HCEC 1CT (cell line): Measurements from ENCODE around the gene NUAK1.

ENCODE experiments used
- DNase-seq: peaks from one replicate; pipeline ENCODE4 v3.0.0-alpha.2; 2017

The NUAK1 gene

GRCh38 chr12:106130474-106131113 lies 8.2 kb downstream of the NUAK1 start:
- no peak for DNase-seq

- DNase-seq: no peak
Observed at GRCh38 chr12:106128585-106129328, 10.0 kb downstream of the NUAK1 start.

GRCh38 chr12:106127338-106128126 lies 11.2 kb downstream of the NUAK1 start:
- no peak for DNase-seq

GRCh38 chr12:106126441-106127337 lies 12.1 kb downstream of the NUAK1 start:
- peak; percentile 51 for DNase-seq

- no peak for DNase-seq
Observed at GRCh38 chr12:106125351-106126095, 13.2 kb downstream of the NUAK1 start.

- DNase-seq: no peak
Observed at GRCh38 chr12:106123551-106124081, 15.1 kb downstream of the NUAK1 start.

- no peak for DNase-seq
Observed at GRCh38 chr12:106123110-106123509, 15.6 kb downstream of the NUAK1 start.

- DNase-seq: no peak
Observed at GRCh38 chr12:106122004-106122403, 16.8 kb downstream of the NUAK1 start.

- DNase-seq: no peak
Observed at GRCh38 chr12:106120519-106121105, 18.1 kb downstream of the NUAK1 start.

GRCh38 chr12:106119301-106119700 lies 19.5 kb downstream of the NUAK1 start:
- no peak for DNase-seq

GRCh38 chr12:106118381-106119130 lies 20.2 kb downstream of the NUAK1 start:
- no peak for DNase-seq

GRCh38 chr12:106115440-106115839 lies 23.3 kb downstream of the NUAK1 start:
- no peak for DNase-seq

GRCh38 chr12:106114447-106115068 lies 24.2 kb downstream of the NUAK1 start:
- DNase-seq: no peak

GRCh38 chr12:106113824-106114446 lies 24.8 kb downstream of the NUAK1 start:
- no peak for DNase-seq

GRCh38 chr12:106113446-106113823 lies 25.3 kb downstream of the NUAK1 start:
- DNase-seq: no peak

- DNase-seq: peak; percentile 17
Observed at GRCh38 chr12:106113042-106113441, 25.7 kb downstream of the NUAK1 start.

GRCh38 chr12:106112145-106112821 lies 26.5 kb downstream of the NUAK1 start:
- DNase-seq: no peak

- DNase-seq: no peak
Observed at GRCh38 chr12:106110626-106111300, 28.0 kb downstream of the NUAK1 start.
